Type B pancreatic cell (in vitro differentiated cells): ENCODE results near the gene CDO1. TPM values are rescaled to one million over a fixed set of nuclear protein-coding genes. Genes with fewer than 3 reads are reported as not detected.

Experiments
- DNase-seq: peaks from one replicate; pipeline ENCODE4 v3.0.0; 2021; ENCODE audit warnings: mixed read lengths; ENCODE audit not compliant: unreplicated experiment; ENCODE audit errors: extremely low spot score
- H3K27ac Mint-ChIP-seq: 2 replicates; pipeline ENCODE4 v1.8.0; 2021; ENCODE audit warnings: mild to moderate bottlenecking, mixed read lengths
- H3K27me3 Mint-ChIP-seq: 2 replicates; pipeline ENCODE4 v1.8.0; 2021; ENCODE audit warnings: mixed read lengths
- H3K36me3 Mint-ChIP-seq: 2 replicates; pipeline ENCODE4 v1.8.0; 2021; ENCODE audit warnings: mixed read lengths
- H3K4me1 Mint-ChIP-seq: one replicate; pipeline ENCODE4 v1.8.0; 2021; ENCODE audit warnings: mixed read lengths; ENCODE audit not compliant: unreplicated experiment
- H3K4me3 Mint-ChIP-seq: 2 replicates; pipeline ENCODE4 v1.8.0; 2021; ENCODE audit warnings: mild to moderate bottlenecking, mixed read lengths
- H3K9me3 Mint-ChIP-seq: 2 replicates; pipeline ENCODE4 v1.8.0; 2021; ENCODE audit warnings: mixed read lengths
- total RNA-seq: library from RNA; stranded (reverse); gene quantifications from 2 replicates; pipeline ENCODE4 v1.2.1, GENCODE V29; 2021; ENCODE audit warnings: low replicate concordance
- TF ChIP-seq, protein P1 (sequence below): fragments of 200-600 bp; sonication (generic); conservative IDR thresholded peaks from 2 replicates; pipeline ENCODE4 v1.5.0; 2021; ENCODE audit warnings: antibody characterized with exemption, mild to moderate bottlenecking

Gene CDO1
- total RNA-seq, 1 donor from 2014 or later = 27.9 TPM

DNA sequence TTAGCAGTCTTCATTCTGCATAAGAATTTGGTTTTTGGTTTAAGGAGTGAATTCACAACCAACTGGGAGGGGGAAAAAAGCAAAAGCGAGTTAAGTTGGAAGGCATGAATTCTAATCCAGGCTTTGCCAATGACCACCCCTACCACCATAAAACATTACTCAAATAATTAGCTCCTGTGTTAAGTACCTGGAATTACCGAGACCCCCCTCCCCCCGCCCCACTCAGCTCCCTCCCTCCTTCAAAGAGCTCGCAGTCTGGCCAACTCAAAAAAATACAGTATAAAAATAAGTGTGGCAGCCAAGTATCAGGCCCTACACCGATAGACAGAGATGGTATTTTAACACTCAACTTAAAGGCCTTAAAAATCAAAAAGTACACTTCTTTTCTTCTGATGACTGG lies 24.4 kb upstream of the CDO1 start:
- no peak for DNase-seq
- TF ChIP-seq, protein P1, sequence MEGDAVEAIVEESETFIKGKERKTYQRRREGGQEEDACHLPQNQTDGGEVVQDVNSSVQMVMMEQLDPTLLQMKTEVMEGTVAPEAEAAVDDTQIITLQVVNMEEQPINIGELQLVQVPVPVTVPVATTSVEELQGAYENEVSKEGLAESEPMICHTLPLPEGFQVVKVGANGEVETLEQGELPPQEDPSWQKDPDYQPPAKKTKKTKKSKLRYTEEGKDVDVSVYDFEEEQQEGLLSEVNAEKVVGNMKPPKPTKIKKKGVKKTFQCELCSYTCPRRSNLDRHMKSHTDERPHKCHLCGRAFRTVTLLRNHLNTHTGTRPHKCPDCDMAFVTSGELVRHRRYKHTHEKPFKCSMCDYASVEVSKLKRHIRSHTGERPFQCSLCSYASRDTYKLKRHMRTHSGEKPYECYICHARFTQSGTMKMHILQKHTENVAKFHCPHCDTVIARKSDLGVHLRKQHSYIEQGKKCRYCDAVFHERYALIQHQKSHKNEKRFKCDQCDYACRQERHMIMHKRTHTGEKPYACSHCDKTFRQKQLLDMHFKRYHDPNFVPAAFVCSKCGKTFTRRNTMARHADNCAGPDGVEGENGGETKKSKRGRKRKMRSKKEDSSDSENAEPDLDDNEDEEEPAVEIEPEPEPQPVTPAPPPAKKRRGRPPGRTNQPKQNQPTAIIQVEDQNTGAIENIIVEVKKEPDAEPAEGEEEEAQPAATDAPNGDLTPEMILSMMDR = no peak
- no peaks in the 10 kb centered on the region for H3K27me3 Mint-ChIP-seq
- H3K4me1 Mint-ChIP-seq = peaks cover 37% of the 10 kb centered on the region
- peak overlapping the region; percentile 97 for H3K27ac Mint-ChIP-seq
- H3K36me3 Mint-ChIP-seq = no peaks in the 10 kb centered on the region
- peak overlapping the region; percentile 95 for H3K4me3 Mint-ChIP-seq
- H3K9me3 Mint-ChIP-seq = no peaks in the 10 kb centered on the region

DNA sequence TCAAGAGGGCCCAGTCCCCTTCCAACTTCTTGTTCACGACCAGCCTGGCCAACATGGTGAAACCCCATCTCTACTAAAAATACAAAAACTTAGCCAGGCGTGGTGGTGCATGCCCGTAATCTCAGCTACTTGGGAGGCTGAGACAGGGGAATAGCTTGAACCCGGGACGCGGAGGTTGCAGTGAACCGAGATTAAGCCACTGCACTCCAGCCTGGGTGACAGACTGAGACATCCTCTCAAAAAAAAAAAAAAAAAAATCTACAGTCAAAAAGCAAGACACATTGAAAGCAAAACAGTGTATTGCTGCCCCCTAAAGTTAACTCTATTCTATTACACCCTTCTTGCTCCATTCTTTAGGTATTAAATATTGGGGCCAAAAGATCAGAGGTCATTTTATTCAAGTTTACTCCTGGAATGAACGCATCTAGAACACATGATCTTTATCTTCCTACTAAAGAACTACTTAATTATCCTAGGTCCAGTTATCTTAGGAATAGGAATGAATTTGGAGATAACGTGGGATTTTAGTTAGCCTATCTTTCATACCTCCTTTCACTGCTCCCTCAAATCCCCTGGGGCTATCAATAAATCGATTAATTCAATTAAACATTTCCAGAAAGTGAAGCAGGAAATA lies 22.5 kb upstream of the CDO1 start:
- Mint-ChIP-seq H3K4me3 (peak overlapping the region; percentile 95), H3K27ac (peak overlapping the region; percentile 32), H3K27me3 (no peaks in the 10 kb centered on the region), H3K4me1 (peaks cover 25% of the 10 kb centered on the region), H3K9me3 (no peaks in the 10 kb centered on the region), H3K36me3 (peaks cover 8% of the 10 kb centered on the region)
- DNase-seq = no peak
- TF ChIP-seq, protein P1 = peak; percentile 75

DNA sequence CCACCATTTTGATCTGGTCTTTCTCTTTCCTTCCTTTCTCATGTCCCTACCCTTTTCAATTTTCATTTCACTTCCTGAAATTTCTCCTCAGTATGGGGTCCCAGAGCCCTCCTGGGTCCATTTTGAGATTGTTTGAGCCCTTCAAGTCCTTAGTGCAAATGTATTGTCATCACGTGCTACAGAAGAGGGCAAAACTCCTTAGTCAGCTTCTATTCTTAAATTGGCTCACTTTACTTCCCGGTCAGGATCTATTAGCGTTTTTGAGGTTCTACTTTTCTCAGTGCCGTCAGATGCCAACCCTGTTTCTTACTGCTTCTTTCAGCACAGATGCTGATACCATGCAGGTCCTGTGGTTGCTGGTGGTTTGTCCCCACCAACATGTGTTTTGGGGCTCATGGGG lies 19.0 kb upstream of the CDO1 start:
- Mint-ChIP-seq H3K9me3 (no peaks in the 10 kb centered on the region), H3K27ac (no peak overlapping the region), H3K36me3 (peaks cover 18% of the 10 kb centered on the region), H3K4me1 (peaks cover 22% of the 10 kb centered on the region), H3K4me3 (no peak overlapping the region), H3K27me3 (no peaks in the 10 kb centered on the region)
- TF ChIP-seq, protein P1 = no peak
- DNase-seq = no peak

DNA sequence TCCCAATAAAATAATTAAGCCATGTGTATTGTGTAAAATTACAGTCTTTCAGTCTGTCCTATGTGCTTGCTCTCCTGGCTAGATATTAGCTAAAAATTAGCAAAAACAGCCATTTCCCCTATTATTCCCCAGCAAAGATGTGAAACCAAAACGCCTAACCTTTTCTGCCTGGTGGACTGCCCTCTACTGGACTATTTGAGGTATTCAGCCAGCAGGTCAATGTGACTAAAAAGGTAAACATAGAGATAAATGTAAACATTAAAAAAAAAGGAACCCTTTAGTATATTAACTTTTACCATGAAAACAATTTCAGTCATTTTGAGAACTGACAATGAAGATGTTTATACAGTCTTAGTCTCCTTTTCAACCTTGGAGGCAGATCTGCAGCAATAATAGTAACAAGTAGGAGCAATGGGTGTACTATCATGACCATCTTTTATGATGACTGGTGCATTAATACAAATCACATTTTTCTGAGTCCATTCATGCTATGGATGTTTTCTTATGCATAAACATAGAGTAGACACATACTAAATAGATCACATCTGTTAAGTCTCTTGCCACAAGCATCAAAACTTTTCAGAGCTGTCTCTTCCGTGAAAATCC lies 14.8 kb upstream of the CDO1 start:
- DNase-seq = no peak
- peaks cover 32% of the 10 kb centered on the region for H3K36me3 Mint-ChIP-seq

DNA sequence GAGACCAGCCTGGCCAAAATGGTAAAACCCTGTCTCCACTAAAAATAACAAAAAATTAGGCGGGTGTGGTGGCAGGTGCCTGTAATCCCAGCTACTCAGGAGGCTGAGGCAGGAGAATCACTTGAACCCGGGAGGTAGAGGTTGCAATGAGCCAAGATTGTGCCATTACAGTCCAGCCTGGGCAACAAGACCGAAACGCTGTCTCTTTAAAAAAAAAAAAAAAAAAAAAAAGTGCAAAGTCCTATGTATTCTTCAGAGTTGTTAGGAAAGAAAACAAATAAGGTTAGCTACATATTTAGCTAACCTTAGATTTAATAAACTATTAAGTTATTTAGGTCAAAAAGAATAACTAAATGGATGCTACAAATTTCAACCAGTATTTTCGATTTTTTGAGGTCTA lies 13.5 kb upstream of the CDO1 start:
- Mint-ChIP-seq H3K27me3 (no peaks in the 10 kb centered on the region), H3K27ac (no peak overlapping the region), H3K36me3 (peaks cover 24% of the 10 kb centered on the region), H3K4me3 (no peak overlapping the region), H3K4me1 (peaks cover 4% of the 10 kb centered on the region), H3K9me3 (peaks cover 7% of the 10 kb centered on the region)
- no peak for DNase-seq
- TF ChIP-seq, protein P1 = no peak

More for the DNA sequence above, 14.8 kb upstream of the CDO1 start:
- Mint-ChIP-seq H3K27me3 (no peaks in the 10 kb centered on the region), H3K4me1 (peaks cover 4% of the 10 kb centered on the region), H3K9me3 (peaks cover 5% of the 10 kb centered on the region), H3K27ac (peak overlapping the region; percentile 13), H3K4me3 (no peak overlapping the region)
- TF ChIP-seq, protein P1 = peak; percentile 88
